ENCODE results near the gene OPRD1. TPM values are rescaled to one million over a fixed set of nuclear protein-coding genes. Genes with fewer than 3 reads are reported as not detected.
"Not testable (repeated sequence)": the region's sequence is repeated elsewhere in the genome, so short reads cannot be mapped to it uniquely, and the experiment has no call there.

OPRD1 gene
- total RNA-seq, 1 experiment from 2014 or later: 0.97 TPM

GRCh38 chr1:28845786-28846543 is 34.0 kb downstream of the OPRD1 start:
- TF ChIP-seq EZH2 (IDR thresholded peaks at IDR 0.05; ENCODE audit: borderline replicate concordance, low read depth, low read length, poor library complexity, severe bottlenecking): no peak
- TF ChIP-seq, protein P1, sequence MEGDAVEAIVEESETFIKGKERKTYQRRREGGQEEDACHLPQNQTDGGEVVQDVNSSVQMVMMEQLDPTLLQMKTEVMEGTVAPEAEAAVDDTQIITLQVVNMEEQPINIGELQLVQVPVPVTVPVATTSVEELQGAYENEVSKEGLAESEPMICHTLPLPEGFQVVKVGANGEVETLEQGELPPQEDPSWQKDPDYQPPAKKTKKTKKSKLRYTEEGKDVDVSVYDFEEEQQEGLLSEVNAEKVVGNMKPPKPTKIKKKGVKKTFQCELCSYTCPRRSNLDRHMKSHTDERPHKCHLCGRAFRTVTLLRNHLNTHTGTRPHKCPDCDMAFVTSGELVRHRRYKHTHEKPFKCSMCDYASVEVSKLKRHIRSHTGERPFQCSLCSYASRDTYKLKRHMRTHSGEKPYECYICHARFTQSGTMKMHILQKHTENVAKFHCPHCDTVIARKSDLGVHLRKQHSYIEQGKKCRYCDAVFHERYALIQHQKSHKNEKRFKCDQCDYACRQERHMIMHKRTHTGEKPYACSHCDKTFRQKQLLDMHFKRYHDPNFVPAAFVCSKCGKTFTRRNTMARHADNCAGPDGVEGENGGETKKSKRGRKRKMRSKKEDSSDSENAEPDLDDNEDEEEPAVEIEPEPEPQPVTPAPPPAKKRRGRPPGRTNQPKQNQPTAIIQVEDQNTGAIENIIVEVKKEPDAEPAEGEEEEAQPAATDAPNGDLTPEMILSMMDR (conservative IDR thresholded peaks at IDR 0.05; ENCODE audit: low read depth, low read length): 0 out of 2 replicates have a peak, but pooled peaks have one; percentile 16
- Histone ChIP-seq H3K9me3 (ENCODE audit: low read depth, low read length, poor library complexity, severe bottlenecking) (no peaks in the 10 kb centered on the region), H3K27me3 (replicated peaks; ENCODE audit: insufficient read depth, low read depth, low read length, poor library complexity) (no peaks in the 10 kb centered on the region), H3K36me3 (ENCODE audit: insufficient read depth, low read length, poor library complexity, severe bottlenecking) (no peaks in the 10 kb centered on the region), H3K4me3 (ENCODE audit: low read depth, low read length, poor library complexity, severe bottlenecking) (no peak overlapping the region), H3K4me1 (ENCODE audit: insufficient read depth, low read length, poor library complexity, severe bottlenecking) (no peaks in the 10 kb centered on the region), H3K27ac (ENCODE audit: low read depth, low read length, poor library complexity, severe bottlenecking) (no peak overlapping the region)
- ChIA-PET CTCF (interaction anchor here (0.6 to 0.8 kb wide), 3 partner anchors 38 to 95 kb away, joined by 4 to 7 read pairs (median 5); no protein-coding TSS in a partner anchor), POLR2A (ENCODE audit: low non-redundant PET) (no interaction called here)
- intact Hi-C loops (cut with micrococcal nuclease; ENCODE audit: unreplicated experiment): no loop called here
- no peak for DNase-seq (ENCODE audit: low spot score)
- no TSS peak for BruUV-seq (replicated peaks)

- intact Hi-C loops (cut with micrococcal nuclease; ENCODE audit: unreplicated experiment): not testable (repeated sequence)
Observed at GRCh38 chr1:28847207-28847606, 35.2 kb downstream of the OPRD1 start.

GRCh38 chr1:28848416-28848815 is 36.4 kb downstream of the OPRD1 start:
- no TSS peak for BruUV-seq (replicated peaks)
- no peak overlapping the region for H3K27ac ChIP-seq (ENCODE audit: low read depth, low read length, poor library complexity, severe bottlenecking)
- no peaks in the 10 kb centered on the region for H3K36me3 ChIP-seq (ENCODE audit: insufficient read depth, low read length, poor library complexity, severe bottlenecking)
- intact Hi-C loops (cut with micrococcal nuclease; ENCODE audit: unreplicated experiment): no loop called here
- H3K4me3 ChIP-seq (ENCODE audit: low read depth, low read length, poor library complexity, severe bottlenecking): no peak overlapping the region
- CTCF ChIA-PET: no interaction called here
- POLR2A ChIA-PET (ENCODE audit: low non-redundant PET): no interaction called here
- no peak for DNase-seq (ENCODE audit: low spot score)
- H3K9me3 ChIP-seq (ENCODE audit: low read depth, low read length, poor library complexity, severe bottlenecking): no peaks in the 10 kb centered on the region
- TF ChIP-seq, protein P1 (conservative IDR thresholded peaks at IDR 0.05; ENCODE audit: low read depth, low read length): no peak
- TF ChIP-seq EZH2 (IDR thresholded peaks at IDR 0.05; ENCODE audit: borderline replicate concordance, low read depth, low read length, poor library complexity, severe bottlenecking): no peak
- H3K4me1 ChIP-seq (ENCODE audit: insufficient read depth, low read length, poor library complexity, severe bottlenecking): no peaks in the 10 kb centered on the region
- no peaks in the 10 kb centered on the region for H3K27me3 ChIP-seq (replicated peaks; ENCODE audit: insufficient read depth, low read depth, low read length, poor library complexity)

More at GRCh38 chr1:28847207-28847606, 35.2 kb downstream of the OPRD1 start:
- H3K36me3 ChIP-seq (ENCODE audit: insufficient read depth, low read length, poor library complexity, severe bottlenecking); POLR2A ChIA-PET (ENCODE audit: low non-redundant PET); H3K9me3 ChIP-seq (ENCODE audit: low read depth, low read length, poor library complexity, severe bottlenecking); DNase-seq (ENCODE audit: low spot score); H3K4me3 ChIP-seq (ENCODE audit: low read depth, low read length, poor library complexity, severe bottlenecking); H3K27me3 ChIP-seq (replicated peaks; ENCODE audit: insufficient read depth, low read depth, low read length, poor library complexity); H3K4me1 ChIP-seq (ENCODE audit: insufficient read depth, low read length, poor library complexity, severe bottlenecking); H3K27ac ChIP-seq (ENCODE audit: low read depth, low read length, poor library complexity, severe bottlenecking); BruUV-seq (replicated peaks): not testable (repeated sequence)
- CTCF ChIA-PET: interaction anchor here (0.8 kb wide), 1 partner anchor 37 kb away, joined by 4 read pairs; no protein-coding TSS in a partner anchor

Data from A673 (cell line).